Keratinocyte (primary cell): ENCODE data around the gene DAPP1. TPM values are rescaled to one million over a fixed set of nuclear protein-coding genes. Genes with fewer than 3 reads are reported as not detected.

Experiments
- DNase-seq: peaks from one replicate; pipeline ENCODE4 v3.0.0-alpha.2; 2011; ENCODE audit warnings: low read depth, missing footprints, low spot score
- FAIRE-seq: peaks from 2 replicates; lab custom pipeline; 2011; peaks lifted over from hg19 to GRCh38; lab: Jason Lieb, UNC
- H2AFZ ChIP-seq: 2 replicates; pipeline ENCODE4 v1.6.0; 2012; ENCODE audit warnings: low read length, control low read depth, inconsistent platforms; ENCODE audit not compliant: control insufficient read depth
- H3K27ac ChIP-seq: 2 replicates; pipeline ENCODE4 v1.5.1; 2011; ENCODE audit warnings: low read length; ENCODE audit not compliant: control insufficient read depth, insufficient read depth
- H3K27me3 ChIP-seq: 3 replicates; pipeline ENCODE4 v1.6.0; 2011; ENCODE audit warnings: low read length; ENCODE audit not compliant: control insufficient read depth, insufficient read depth; ENCODE audit errors: extremely low read depth
- H3K36me3 ChIP-seq, 2 experiments: 2 replicates in 1 of 2; 3 replicates in 1 of 2; pipeline ENCODE4 v1.5.1; 2011; ENCODE audit warnings: low read length in 2 of 2, mild to moderate bottlenecking in 1 of 2; ENCODE audit not compliant: control insufficient read depth in 2 of 2, insufficient read depth in 2 of 2; ENCODE audit errors: extremely low read depth in 1 of 2
- H3K4me1 ChIP-seq: 3 replicates; pipeline ENCODE4 v1.5.1; 2011; ENCODE audit warnings: low read length; ENCODE audit not compliant: control insufficient read depth, insufficient read depth; ENCODE audit errors: extremely low read depth
- H3K4me2 ChIP-seq: 3 replicates; pipeline ENCODE4 v1.6.0; 2011; ENCODE audit warnings: low read depth, low read length; ENCODE audit not compliant: control insufficient read depth, insufficient read depth; ENCODE audit errors: extremely low read depth
- H3K4me3 ChIP-seq, 3 experiments: fragments of 200-600 bp in 1 of 3; sonication (generic) in 1 of 3; 2 replicates in 2 of 3; 3 replicates in 1 of 3; pipeline ENCODE4 v1.5.1; 2011 to 2016; ENCODE audit warnings: low read length in 3 of 3, mild to moderate bottlenecking in 3 of 3, control low read depth in 2 of 3, inconsistent platforms in 1 of 3, low read depth in 1 of 3, mixed read lengths in 1 of 3, mixed run types in 1 of 3, moderate library complexity in 1 of 3; ENCODE audit not compliant: control insufficient read depth in 2 of 3, insufficient read depth in 2 of 3; ENCODE audit errors: extremely low read depth in 1 of 3
- H3K79me2 ChIP-seq: 2 replicates; pipeline ENCODE4 v1.6.0; 2012; ENCODE audit warnings: low read length; ENCODE audit not compliant: control insufficient read depth, insufficient read depth
- H3K9ac ChIP-seq: 3 replicates; pipeline ENCODE4 v1.6.0; 2011; ENCODE audit warnings: low read length; ENCODE audit not compliant: control insufficient read depth, insufficient read depth; ENCODE audit errors: extremely low read depth
- H3K9me1 ChIP-seq: 3 replicates; pipeline ENCODE4 v1.6.0; 2011; ENCODE audit warnings: low read length; ENCODE audit not compliant: control insufficient read depth, insufficient read depth; ENCODE audit errors: extremely low read depth
- H3K9me3 ChIP-seq: 2 replicates; pipeline ENCODE4 v1.5.1; 2012; ENCODE audit warnings: low read depth, low read length; ENCODE audit not compliant: control insufficient read depth
- H4K20me1 ChIP-seq: 3 replicates; pipeline ENCODE4 v1.6.0; 2011; ENCODE audit warnings: low read length; ENCODE audit not compliant: control insufficient read depth, insufficient read depth; ENCODE audit errors: extremely low read depth
- EZH2 ChIP-seq: IDR thresholded peaks from one replicate; pipeline ENCODE4 v1.6.1; 2012; ENCODE audit warnings: inconsistent platforms, mild to moderate bottlenecking, low read length, moderate library complexity
- dilution Hi-C: fragments of 300-500 bp; cut with MboI; formaldehyde crosslinking; loops from one replicate; pipeline ENCODE4 v1.7.0; 2020; ENCODE audit warnings: low sequenced_read_pairs; ENCODE audit not compliant: extremely low pct_ligation_motif_present
- polyA plus RNA-seq, 5 experiments: library from polyadenylated mRNA; depleted of rRNA in 3 of 5; stranded (reverse) in 3 of 5; stranded (forward) in 1 of 5; unstranded in 1 of 5; fragments of >200 nt; gene quantifications; 1 replicate in 1 of 5; 2 replicates in 3 of 5; 3 replicates in 1 of 5; pipeline versions ENCODE4 v1.2.1 to v1.2.3, GENCODE V29; 2011 to 2012; ENCODE audit warnings: missing spikeins in 2 of 5, low read depth in 1 of 5, low replicate concordance in 1 of 5
- TF ChIP-seq, protein P1 (sequence below), 3 experiments: IDR thresholded peaks in 1 of 3; conservative IDR thresholded peaks in 1 of 3; optimal IDR thresholded peaks in 1 of 3; 2 replicates in 2 of 3; 3 replicates in 1 of 3; pipeline versions ENCODE3 to v1.5.1; 2011; ENCODE audit warnings: low read length in 3 of 3, mild to moderate bottlenecking in 3 of 3, moderate library complexity in 2 of 3, control low read depth in 1 of 3, inconsistent platforms in 1 of 3; ENCODE audit not compliant: insufficient read depth in 2 of 3; ENCODE audit errors: extremely low read depth in 1 of 3

DAPP1 gene
- polyA plus RNA-seq, 1 donor (not counting 4 experiments of a cell fraction or from before 2014, with no cell fraction given) = 80.3 TPM

DNA sequence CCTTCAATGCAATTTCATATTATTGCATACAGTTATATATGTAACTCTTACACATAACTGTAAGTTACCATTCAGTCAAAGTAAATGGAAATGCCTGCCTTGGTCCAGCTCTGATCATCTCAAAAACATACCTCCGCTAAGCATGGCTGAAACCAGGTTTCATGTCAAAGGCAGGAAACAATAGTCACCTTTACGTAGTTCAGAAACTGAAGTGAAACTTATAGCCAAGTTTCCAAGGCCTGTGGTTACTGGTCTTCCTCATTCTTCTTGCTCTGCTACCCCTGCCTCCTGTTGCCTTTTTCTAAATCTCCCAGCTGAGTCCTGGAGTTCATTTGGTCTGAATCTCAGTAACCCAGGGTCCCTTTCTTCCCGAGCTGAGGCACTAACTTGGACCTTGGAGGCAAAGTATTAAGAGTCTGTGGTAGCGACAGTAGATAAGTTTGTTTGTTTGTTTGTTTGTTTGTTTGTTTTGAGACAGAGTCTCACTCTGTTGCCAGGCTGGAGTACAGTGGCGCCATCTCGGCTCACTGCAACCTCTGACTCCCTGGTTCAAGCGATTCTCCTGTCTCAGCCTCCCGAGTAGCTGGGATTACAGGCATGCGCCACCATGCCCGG, 30.8 kb downstream of the DAPP1 start:
- FAIRE-seq = no peak
- no peak overlapping the region for H3K4me2 ChIP-seq
- H3K9ac ChIP-seq = no peak overlapping the region
- no peak overlapping the region for H2AFZ ChIP-seq
- H3K36me3 ChIP-seq = peaks cover 9 to 15% of the 10 kb centered on the region in 2 experiments
- H3K79me2 ChIP-seq = no peaks in the 10 kb centered on the region
- H3K4me1 ChIP-seq = no peaks in the 10 kb centered on the region
- H3K27ac ChIP-seq = no peak overlapping the region
- H3K9me1 ChIP-seq = no peaks in the 10 kb centered on the region
- no peaks in the 10 kb centered on the region for H3K9me3 ChIP-seq
- no peak overlapping the region for H3K4me3 ChIP-seq
- dilution Hi-C loops = no loop called here
- H3K27me3 ChIP-seq = no peaks in the 10 kb centered on the region
- no peak for DNase-seq
- H4K20me1 ChIP-seq = no peaks in the 10 kb centered on the region
- TF ChIP-seq EZH2 = no peak
- TF ChIP-seq, protein P1, sequence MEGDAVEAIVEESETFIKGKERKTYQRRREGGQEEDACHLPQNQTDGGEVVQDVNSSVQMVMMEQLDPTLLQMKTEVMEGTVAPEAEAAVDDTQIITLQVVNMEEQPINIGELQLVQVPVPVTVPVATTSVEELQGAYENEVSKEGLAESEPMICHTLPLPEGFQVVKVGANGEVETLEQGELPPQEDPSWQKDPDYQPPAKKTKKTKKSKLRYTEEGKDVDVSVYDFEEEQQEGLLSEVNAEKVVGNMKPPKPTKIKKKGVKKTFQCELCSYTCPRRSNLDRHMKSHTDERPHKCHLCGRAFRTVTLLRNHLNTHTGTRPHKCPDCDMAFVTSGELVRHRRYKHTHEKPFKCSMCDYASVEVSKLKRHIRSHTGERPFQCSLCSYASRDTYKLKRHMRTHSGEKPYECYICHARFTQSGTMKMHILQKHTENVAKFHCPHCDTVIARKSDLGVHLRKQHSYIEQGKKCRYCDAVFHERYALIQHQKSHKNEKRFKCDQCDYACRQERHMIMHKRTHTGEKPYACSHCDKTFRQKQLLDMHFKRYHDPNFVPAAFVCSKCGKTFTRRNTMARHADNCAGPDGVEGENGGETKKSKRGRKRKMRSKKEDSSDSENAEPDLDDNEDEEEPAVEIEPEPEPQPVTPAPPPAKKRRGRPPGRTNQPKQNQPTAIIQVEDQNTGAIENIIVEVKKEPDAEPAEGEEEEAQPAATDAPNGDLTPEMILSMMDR (optimal IDR thresholded peaks at IDR 0.05 in 1 of 3, IDR thresholded peaks at IDR 0.05 in 1 of 3, conservative IDR thresholded peaks at IDR 0.05 in 1 of 3; ENCODE audit: extremely low read depth in 1 of 3, insufficient read depth in 2 of 3, low read length in 3 of 3) = no peak

DNA sequence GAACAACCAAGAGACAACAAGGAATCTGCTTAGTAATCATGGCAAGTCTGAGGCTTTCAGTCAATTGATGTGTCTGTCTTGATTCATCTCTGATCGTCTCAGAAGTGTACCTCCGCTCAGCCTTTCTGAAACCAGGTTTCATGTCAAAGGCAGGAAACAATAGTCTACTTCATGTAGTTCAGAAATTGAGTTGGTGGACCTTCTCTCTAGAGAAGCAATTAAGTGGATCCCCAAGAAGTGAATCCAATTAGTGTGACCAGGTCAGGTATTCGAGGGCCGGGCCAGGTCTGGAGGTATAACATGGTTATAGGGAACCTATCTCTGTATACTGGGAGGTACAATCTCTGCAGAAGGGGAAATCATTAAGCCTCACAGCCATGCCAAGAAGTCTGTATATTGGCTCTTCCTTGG, 32.0 kb downstream of the DAPP1 start:
- no peak for TF ChIP-seq EZH2
- TF ChIP-seq, protein P1 (optimal IDR thresholded peaks at IDR 0.05 in 1 of 3, IDR thresholded peaks at IDR 0.05 in 1 of 3, conservative IDR thresholded peaks at IDR 0.05 in 1 of 3; ENCODE audit: extremely low read depth in 1 of 3, insufficient read depth in 2 of 3, low read length in 3 of 3) = no peak
- no peak for FAIRE-seq

More for the DNA sequence above, 32.0 kb downstream of the DAPP1 start:
- Histone ChIP-seq H3K4me1 (no peaks in the 10 kb centered on the region), H2AFZ (no peak overlapping the region), H3K4me3 (no peak overlapping the region), H3K4me2 (no peak overlapping the region), H3K79me2 (no peaks in the 10 kb centered on the region), H3K27ac (no peak overlapping the region), H3K9ac (no peak overlapping the region), H4K20me1 (no peaks in the 10 kb centered on the region), H3K36me3 (peaks cover 12 to 15% of the 10 kb centered on the region in 2 experiments), H3K27me3 (no peaks in the 10 kb centered on the region), H3K9me3 (no peaks in the 10 kb centered on the region), H3K9me1 (no peaks in the 10 kb centered on the region)
- dilution Hi-C loops = no loop called here
- no peak for DNase-seq
